ENCODE measurements around the gene UBE2U. TPM values are rescaled to one million over a fixed set of nuclear protein-coding genes. Genes with fewer than 3 reads are reported as not detected.

UBE2U gene
- polyA plus RNA-seq, 1 experiment, result not detected

DNA sequence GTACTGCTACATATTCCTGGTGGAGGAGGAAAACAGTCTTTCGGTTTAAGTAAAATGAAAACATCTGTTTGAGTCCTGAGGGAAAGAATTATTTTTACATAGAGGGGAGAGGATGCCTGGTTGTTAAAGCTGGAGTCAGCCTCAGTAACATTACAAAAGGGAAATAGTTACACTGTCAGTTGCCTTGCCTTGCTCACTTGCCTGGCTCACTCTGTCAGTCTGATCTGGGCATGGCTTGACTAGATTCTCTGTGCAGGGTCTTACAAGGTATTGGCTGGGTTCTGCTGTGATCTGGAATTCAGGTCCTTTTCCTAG is 8.4 kb upstream of the UBE2U start:
- Histone ChIP-seq H3K9me3 (ENCODE audit: control insufficient read depth, insufficient read depth, low read length) (no peaks in the 10 kb centered on the region), H3K27me3 (ENCODE audit: control insufficient read depth, insufficient read depth, low read length) (no peaks in the 10 kb centered on the region), H3K27ac (ENCODE audit: low read depth, low read length) (no peak overlapping the region), H3K4me3 (ENCODE audit: low read depth, low read length) (no peak overlapping the region)
- ChIA-PET POLR2A (no interaction called here), CTCF (interaction anchor here (0.7 to 1.3 kb wide), 4 partner anchors 47 to 630 kb away, joined by 3 to 4 read pairs (median 3); no protein-coding TSS in a partner anchor)
- DNase-seq (ENCODE audit: low read depth, low spot score), result no peak
- TF ChIP-seq, protein P1, sequence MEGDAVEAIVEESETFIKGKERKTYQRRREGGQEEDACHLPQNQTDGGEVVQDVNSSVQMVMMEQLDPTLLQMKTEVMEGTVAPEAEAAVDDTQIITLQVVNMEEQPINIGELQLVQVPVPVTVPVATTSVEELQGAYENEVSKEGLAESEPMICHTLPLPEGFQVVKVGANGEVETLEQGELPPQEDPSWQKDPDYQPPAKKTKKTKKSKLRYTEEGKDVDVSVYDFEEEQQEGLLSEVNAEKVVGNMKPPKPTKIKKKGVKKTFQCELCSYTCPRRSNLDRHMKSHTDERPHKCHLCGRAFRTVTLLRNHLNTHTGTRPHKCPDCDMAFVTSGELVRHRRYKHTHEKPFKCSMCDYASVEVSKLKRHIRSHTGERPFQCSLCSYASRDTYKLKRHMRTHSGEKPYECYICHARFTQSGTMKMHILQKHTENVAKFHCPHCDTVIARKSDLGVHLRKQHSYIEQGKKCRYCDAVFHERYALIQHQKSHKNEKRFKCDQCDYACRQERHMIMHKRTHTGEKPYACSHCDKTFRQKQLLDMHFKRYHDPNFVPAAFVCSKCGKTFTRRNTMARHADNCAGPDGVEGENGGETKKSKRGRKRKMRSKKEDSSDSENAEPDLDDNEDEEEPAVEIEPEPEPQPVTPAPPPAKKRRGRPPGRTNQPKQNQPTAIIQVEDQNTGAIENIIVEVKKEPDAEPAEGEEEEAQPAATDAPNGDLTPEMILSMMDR (IDR thresholded peaks at IDR 0.05; ENCODE audit: low read depth, low read length), result no peak

DNA sequence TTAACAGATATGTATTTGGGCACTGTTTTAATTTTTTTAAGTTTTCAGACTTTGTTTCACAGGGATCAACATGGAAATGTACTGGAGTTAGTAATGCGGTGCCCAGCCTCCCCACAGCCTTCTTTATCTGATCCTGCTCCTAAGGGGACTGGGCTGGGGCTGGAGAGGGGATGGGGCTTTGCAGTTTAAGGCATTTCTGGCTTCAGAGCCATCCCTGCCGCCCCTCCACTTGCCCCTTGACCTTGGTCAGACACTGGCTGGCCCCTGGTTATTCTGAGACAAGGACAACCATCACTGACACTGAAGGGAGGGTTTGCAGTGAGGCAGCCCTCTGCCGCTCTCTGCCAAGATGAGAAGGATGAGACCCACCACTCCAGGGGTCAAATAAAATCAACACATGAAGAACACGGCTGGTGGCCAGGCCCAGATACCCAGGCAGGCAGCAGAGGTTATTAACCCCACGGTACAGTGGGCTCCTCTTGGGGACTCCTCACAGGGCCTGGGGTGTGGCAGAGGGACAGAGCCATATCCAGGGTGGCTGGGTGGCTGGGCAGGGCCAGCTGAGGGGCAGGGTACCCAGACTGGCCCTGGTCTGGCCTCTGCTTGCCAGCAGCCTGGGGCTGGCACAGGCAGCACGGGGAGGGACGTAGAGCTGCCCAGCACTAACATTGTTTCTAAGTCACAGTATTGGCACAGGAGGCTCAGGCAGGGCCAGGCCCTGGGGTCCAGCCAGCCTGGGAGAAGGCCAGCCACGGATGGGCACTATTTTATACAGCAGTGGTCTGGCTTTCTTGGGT is 7.2 kb upstream of the UBE2U start:
- Histone ChIP-seq H3K27me3 (ENCODE audit: control insufficient read depth, insufficient read depth, low read length) (no peaks in the 10 kb centered on the region), H3K4me3 (ENCODE audit: low read depth, low read length) (no peak overlapping the region), H3K9me3 (ENCODE audit: control insufficient read depth, insufficient read depth, low read length) (no peaks in the 10 kb centered on the region), H3K27ac (ENCODE audit: low read depth, low read length) (no peak overlapping the region)
- CTCF ChIA-PET, result no interaction called here
- TF ChIP-seq, protein P1 (IDR thresholded peaks at IDR 0.05; ENCODE audit: low read depth, low read length), result no peak
- DNase-seq (ENCODE audit: low read depth, low spot score), result no peak
- POLR2A ChIA-PET, result no interaction called here

DNA sequence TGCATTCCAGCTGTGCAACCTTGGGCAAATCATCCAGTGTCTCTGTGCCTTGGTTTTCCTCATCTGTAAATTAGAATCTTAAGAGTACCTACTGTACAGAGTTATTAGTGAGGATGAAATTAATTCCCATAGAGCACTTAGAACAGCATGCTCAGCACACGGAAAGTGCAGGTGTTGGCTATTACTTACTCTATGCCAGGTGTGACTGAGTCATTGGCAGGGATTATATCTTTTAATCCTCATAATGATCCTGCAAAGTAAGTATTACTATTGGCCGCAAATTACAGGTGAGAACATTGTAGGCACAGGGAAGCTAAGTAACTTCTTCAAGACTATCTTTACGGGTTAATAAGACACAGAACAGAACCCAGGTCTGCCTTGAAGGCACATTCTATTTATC is 6.3 kb upstream of the UBE2U start:
- TF ChIP-seq, protein P1 (IDR thresholded peaks at IDR 0.05; ENCODE audit: low read depth, low read length), result no peak
- ChIA-PET POLR2A (no interaction called here), CTCF (interaction anchor here (0.5 to 0.6 kb wide), 2 partner anchors 481 to 505 kb away, joined by 3 to 4 read pairs; no protein-coding TSS in a partner anchor)
- no peak for DNase-seq (ENCODE audit: low read depth, low spot score)
- Histone ChIP-seq H3K9me3 (ENCODE audit: control insufficient read depth, insufficient read depth, low read length) (no peaks in the 10 kb centered on the region), H3K4me3 (ENCODE audit: low read depth, low read length) (no peak overlapping the region), H3K27me3 (ENCODE audit: control insufficient read depth, insufficient read depth, low read length) (no peaks in the 10 kb centered on the region), H3K27ac (ENCODE audit: low read depth, low read length) (no peak overlapping the region)

DNA sequence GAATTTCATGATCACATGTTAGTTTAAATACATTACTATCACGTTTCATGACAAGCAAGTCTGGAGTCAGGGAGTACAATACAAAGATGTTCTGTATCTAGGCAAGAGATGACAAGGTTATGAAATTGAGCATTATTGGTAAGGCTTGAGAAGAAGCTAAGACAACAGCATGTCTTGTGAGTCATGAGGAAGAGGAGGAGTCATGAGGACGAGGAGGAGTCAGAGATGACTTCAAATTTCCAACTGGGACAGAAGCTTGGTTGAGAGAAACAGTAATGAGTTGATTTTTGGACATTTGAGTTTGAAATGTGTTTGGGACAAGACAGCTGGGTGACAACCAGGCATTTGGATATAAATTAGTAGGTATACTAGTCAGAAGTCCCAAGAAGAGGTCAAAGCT is 4.3 kb upstream of the UBE2U start:
- Histone ChIP-seq H3K27me3 (ENCODE audit: control insufficient read depth, insufficient read depth, low read length) (no peaks in the 10 kb centered on the region), H3K4me3 (ENCODE audit: low read depth, low read length) (no peak overlapping the region), H3K27ac (ENCODE audit: low read depth, low read length) (no peak overlapping the region), H3K9me3 (ENCODE audit: control insufficient read depth, insufficient read depth, low read length) (peaks cover 3% of the 10 kb centered on the region; the same call in 1 of the 2 replicates)
- no peak for DNase-seq (ENCODE audit: low read depth, low spot score)
- TF ChIP-seq, protein P1 (IDR thresholded peaks at IDR 0.05; ENCODE audit: low read depth, low read length), result no peak
- ChIA-PET POLR2A (no interaction called here), CTCF (no interaction called here)

DNA sequence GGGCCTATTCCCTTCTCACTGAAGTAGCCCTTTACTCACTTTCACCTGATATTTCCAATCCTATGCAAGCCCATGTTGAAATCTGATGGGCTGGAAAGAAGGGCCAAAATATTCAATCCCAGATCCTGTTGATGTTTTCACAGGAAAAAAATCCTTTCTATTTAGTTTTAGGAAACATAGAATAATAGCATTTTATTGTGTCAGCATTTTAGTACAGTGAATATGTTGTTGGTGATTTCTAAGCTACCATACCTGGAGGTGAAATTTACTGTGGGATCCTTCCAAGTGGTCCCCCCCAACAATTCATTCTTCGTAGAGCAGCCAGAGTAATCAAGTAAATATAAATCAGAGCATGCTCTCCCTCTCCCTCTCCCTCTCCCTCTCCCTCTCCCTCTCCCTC is 3.4 kb upstream of the UBE2U start:
- peaks cover 3% of the 10 kb centered on the region; the same call in 1 of the 2 replicates for H3K9me3 ChIP-seq (ENCODE audit: control insufficient read depth, insufficient read depth, low read length)
- ChIA-PET CTCF (no interaction called here), POLR2A (no interaction called here)
- H3K27me3 ChIP-seq (ENCODE audit: control insufficient read depth, insufficient read depth, low read length), result no peaks in the 10 kb centered on the region
- no peak overlapping the region for H3K4me3 ChIP-seq (ENCODE audit: low read depth, low read length)
- no peak for DNase-seq (ENCODE audit: low read depth, low spot score)
- TF ChIP-seq, protein P1 (IDR thresholded peaks at IDR 0.05; ENCODE audit: low read depth, low read length), result no peak
- no peak overlapping the region for H3K27ac ChIP-seq (ENCODE audit: low read depth, low read length)

All from AG04450 (cell line).